CD4-positive, alpha-beta T cell treated with Interleukin-4 for 1 hour (primary cell): Measurements from ENCODE around the gene MET.

ENCODE experiments used
- DNase-seq, 2 donors: peaks; one replicate each; pipeline ENCODE4 v3.0.0-alpha.2; 2020 to 2022

Gene MET

DNA sequence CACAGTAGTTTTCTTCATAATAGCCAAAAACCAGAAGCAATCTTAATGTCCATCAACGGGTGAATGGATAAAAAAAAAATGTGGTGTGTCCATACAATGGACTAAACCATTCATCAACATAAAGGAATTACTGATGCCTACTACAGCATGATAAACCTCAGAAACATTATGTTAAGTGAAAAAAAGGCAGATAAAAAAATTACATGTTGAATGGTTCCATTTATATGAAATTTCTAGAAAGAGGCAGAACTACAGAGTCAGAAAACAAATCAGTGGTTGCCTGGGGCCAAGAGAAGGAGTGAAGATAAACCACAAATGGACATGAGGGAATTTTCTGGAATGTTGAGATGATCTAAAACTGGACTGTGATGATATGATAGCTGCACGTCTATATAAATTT is 115.9 kb downstream of the MET start:
- no peak for DNase-seq

- DNase-seq, result no peak
These were observed 116.7 kb downstream of the MET start for GRCh38 chr7:116788572-116789197.

GRCh38 chr7:116790025-116790424 is 118.0 kb downstream of the MET start:
- no peak for DNase-seq

- DNase-seq, result no peak
These were observed 120.8 kb downstream of the MET start for GRCh38 chr7:116792813-116793212.

GRCh38 chr7:116793795-116794340 is 121.9 kb downstream of the MET start:
- no peak for DNase-seq

DNA sequence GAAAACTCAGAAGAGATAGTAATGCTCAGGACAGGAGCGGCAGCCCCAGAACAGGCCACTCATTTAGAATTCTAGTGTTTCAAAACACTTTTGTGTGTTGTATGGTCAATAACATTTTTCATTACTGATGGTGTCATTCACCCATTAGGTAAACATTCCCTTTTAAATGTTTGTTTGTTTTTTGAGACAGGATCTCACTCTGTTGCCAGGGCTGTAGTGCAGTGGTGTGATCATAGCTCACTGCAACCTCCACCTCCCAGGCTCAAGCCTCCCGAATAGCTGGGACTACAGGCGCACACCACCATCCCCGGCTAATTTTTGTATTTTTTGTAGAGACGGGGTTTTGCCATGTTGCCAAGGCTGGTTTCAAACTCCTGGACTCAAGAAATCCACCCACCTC is 124.5 kb downstream of the MET start:
- DNase-seq, result no peak

GRCh38 chr7:116797612-116798011 is 125.6 kb downstream of the MET start:
- DNase-seq, result no peak

- DNase-seq, result no peak
These were observed 126.2 kb downstream of the MET start for GRCh38 chr7:116798232-116798631.

DNA sequence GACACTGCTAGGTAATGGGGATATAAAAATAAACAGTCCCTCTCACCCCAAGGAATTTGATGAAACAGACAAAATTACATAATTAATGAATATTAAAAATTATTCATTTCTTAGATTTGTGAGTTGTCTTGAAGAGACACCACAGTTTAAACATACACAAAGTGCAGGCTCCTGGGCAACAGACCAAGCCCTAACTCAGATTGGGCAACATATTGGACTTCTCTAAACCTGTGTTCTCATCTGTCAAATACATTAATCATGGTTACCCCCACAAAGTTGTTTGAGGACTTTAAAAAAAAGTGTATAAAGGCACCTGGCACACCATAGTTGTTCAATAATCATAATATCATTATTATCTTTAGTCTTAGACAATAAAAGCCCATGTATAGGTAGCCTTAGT is 127.9 kb downstream of the MET start:
- DNase-seq, result no peak

- no peak for DNase-seq
These were observed 128.6 kb downstream of the MET start for GRCh38 chr7:116800594-116800993.

GRCh38 chr7:116801092-116801710 is 129.2 kb downstream of the MET start:
- no peak for DNase-seq

GRCh38 chr7:116802144-116802745 is 130.2 kb downstream of the MET start:
- no peak for DNase-seq

GRCh38 chr7:116802746-116803152 is 130.8 kb downstream of the MET start:
- peak; percentile 33 to 37 for DNase-seq

- no peak for DNase-seq
These were observed 132.5 kb downstream of the MET start for GRCh38 chr7:116804471-116804870.

- no peak for DNase-seq
These were observed 133.1 kb downstream of the MET start for GRCh38 chr7:116805100-116805544.

DNA sequence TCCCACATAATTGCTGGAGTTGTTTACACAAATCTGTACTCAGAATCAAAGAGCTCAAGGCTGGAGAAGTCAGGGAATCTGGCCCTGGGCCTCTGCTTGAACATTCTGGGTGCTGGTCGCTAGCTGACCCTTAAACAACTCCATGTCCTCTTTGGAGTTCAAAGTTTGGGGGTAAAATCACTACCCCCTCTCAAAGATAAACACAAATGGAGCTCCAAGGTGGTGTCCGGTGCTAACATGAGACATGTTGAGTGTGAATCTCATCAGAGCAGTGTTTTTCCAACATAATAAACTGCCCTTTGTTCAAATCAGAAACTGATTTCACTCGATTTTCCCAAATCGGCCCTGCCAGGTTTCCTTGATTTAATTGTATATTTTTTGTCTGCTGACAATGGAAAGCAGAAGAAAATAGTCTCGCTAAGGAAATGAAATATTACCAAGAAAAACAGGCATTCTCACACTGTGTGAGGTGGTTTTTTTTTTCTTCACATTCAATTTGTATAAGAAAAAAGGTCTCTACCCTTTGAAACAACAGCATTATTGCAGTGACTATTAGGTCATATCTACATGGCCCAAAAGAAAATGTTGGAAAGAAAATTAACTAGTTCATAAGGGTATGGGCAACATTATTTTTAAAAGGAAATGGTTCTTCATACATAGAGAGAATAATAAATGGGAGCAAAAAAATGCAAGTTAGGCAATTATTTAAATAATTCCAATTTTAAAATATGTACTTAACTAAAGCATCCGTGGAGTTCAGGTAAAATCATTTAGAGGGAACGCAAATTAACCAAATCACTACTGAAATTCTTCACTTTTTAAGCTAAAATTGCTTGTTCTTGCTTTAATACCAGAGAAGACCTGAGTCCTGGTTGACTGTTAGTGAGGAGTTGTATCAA is 134.3 kb downstream of the MET start:
- DNase-seq, result no peak

DNA sequence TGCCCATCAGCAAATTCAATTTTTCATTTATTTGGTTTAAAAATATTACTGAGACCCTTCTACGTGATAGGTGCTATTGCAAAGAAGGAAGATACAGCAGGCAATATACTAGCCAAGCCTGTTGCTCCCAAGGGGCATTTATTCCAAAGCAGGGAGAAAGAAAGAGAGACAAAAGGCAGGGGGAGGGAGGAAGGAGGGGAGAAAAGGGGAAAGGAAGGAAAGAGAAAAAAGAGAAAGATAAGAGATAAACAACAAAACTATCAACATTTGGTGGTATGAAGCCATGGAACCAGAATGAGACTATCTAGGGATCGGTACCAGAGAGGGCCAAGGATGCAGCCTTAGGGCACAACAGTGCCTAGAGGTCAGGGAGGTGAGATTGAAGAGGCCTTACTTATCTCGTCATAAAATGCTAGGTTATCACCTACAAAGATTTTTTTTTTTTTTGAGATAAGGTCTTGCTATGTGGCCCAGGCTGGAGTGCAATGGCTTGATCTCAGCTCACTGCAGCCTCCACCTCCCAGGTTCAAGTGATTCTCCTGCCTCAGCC is 135.1 kb downstream of the MET start:
- no peak for DNase-seq

- peak in 1 of 2 donors; percentile 48 for DNase-seq
These were observed 137.8 kb downstream of the MET start for GRCh38 chr7:116809636-116810266.

DNA sequence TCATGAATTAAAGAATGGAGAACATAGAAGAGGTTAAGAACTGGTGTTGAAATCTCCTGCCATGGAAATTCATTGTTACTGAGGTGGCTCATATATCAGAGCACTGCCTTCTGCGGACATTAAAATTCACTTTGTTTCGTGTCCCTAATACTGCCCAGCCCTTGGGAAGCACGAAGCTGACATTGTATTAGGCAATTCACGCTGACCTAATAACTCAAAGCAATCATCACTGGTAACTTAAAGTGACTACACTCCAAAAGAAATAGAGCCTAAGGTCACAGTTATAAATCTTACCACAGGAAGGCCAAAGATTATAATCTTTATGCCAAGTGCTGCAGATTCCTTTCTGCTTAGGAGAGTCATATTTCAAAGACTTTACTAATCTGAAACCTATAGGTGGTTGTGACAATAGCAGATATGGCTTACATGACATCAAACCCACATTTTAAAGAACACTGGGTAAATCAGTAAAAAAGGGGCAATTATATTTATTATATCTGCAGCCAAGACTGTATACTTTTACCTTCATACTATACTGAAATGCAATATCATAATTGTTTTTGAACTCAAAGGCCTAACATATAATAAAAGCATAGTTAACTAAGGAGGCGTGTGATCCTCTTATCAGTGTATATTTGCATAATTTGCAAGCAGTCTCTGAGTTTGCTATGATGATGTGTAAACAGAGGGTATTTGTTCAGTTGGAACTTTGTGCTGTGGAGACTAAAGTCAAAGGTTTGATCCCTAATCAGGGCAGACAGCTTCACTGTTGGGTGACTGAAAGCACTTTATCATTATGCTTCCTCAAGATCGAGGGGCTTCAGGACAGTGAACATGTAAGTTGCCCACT is 138.5 kb downstream of the MET start:
- DNase-seq, result no peak

DNA sequence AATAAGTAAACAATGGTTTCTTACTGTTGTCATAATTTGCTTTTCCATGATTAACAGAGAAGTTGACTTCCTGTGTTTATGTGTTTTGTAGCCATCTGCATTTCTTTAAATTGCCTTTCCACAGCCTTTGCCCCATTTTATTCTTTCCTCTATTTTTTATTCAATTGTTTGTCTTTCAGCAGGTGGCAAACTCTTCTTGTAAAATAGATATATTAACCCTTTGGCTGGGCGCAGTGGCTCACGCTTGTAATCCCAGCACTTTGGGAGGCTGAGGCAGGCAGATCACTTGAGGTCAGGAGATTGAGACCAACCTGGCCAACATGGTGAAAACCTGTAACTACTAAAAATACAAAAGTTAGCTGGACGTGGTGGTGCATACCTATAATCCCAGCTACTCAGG is 139.8 kb downstream of the MET start:
- DNase-seq, result no peak

- DNase-seq, result no peak
These were observed 140.9 kb downstream of the MET start for GRCh38 chr7:116812860-116813259.
